ENCODE results near the gene LPO. TPM values are rescaled to one million over a fixed set of nuclear protein-coding genes. Genes with fewer than 3 reads are reported as not detected.

LPO gene
- total RNA-seq, 1 donor from 2014 or later, result not detected

- no peak overlapping the region for H3K4me3 ChIP-seq
- TF ChIP-seq, protein P1, sequence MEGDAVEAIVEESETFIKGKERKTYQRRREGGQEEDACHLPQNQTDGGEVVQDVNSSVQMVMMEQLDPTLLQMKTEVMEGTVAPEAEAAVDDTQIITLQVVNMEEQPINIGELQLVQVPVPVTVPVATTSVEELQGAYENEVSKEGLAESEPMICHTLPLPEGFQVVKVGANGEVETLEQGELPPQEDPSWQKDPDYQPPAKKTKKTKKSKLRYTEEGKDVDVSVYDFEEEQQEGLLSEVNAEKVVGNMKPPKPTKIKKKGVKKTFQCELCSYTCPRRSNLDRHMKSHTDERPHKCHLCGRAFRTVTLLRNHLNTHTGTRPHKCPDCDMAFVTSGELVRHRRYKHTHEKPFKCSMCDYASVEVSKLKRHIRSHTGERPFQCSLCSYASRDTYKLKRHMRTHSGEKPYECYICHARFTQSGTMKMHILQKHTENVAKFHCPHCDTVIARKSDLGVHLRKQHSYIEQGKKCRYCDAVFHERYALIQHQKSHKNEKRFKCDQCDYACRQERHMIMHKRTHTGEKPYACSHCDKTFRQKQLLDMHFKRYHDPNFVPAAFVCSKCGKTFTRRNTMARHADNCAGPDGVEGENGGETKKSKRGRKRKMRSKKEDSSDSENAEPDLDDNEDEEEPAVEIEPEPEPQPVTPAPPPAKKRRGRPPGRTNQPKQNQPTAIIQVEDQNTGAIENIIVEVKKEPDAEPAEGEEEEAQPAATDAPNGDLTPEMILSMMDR (IDR thresholded peaks at IDR 0.05), result no peak
- DNase-seq, result no peak
- no peak overlapping the region for H3K27ac ChIP-seq
- no peaks in the 10 kb centered on the region for H3K36me3 ChIP-seq
- peaks cover 2% of the 10 kb centered on the region for H3K27me3 ChIP-seq
- intact Hi-C loops (cut with DNase I), result no loop called here
- no peak for ATAC-seq
- no peaks in the 10 kb centered on the region for H3K9me3 ChIP-seq
- H3K4me1 ChIP-seq, result no peaks in the 10 kb centered on the region
Observed at GRCh38 chr17:58271216-58271931, 33.0 kb downstream of the LPO start.

GRCh38 chr17:58272367-58273280, 34.2 kb downstream of the LPO start:
- DNase-seq (no peak), ATAC-seq (no peak)
- Histone ChIP-seq H3K27me3 (no peaks in the 10 kb centered on the region), H3K9me3 (no peaks in the 10 kb centered on the region), H3K4me3 (no peak overlapping the region), H3K36me3 (no peaks in the 10 kb centered on the region), H3K27ac (no peak overlapping the region), H3K4me1 (no peaks in the 10 kb centered on the region)
- intact Hi-C loops (cut with DNase I), result no loop called here
- TF ChIP-seq, protein P1 (IDR thresholded peaks at IDR 0.05), result no peak

GRCh38 chr17:58273453-58274104, 35.2 kb downstream of the LPO start:
- TF ChIP-seq, protein P1 (IDR thresholded peaks at IDR 0.05), result no peak
- H3K9me3 ChIP-seq, result no peaks in the 10 kb centered on the region
- no peaks in the 10 kb centered on the region for H3K27me3 ChIP-seq
- intact Hi-C loops (cut with DNase I), result no loop called here
- ATAC-seq, result no peak
- H3K27ac ChIP-seq, result no peak overlapping the region
- H3K4me3 ChIP-seq, result no peak overlapping the region
- DNase-seq, result no peak
- H3K4me1 ChIP-seq, result no peaks in the 10 kb centered on the region
- no peaks in the 10 kb centered on the region for H3K36me3 ChIP-seq

GRCh38 chr17:58275417-58275816, 37.0 kb downstream of the LPO start:
- DNase-seq (no peak), ATAC-seq (no peak)
- intact Hi-C loops (cut with DNase I), result no loop called here
- Histone ChIP-seq H3K4me1 (no peaks in the 10 kb centered on the region), H3K36me3 (no peaks in the 10 kb centered on the region), H3K4me3 (no peak overlapping the region), H3K27ac (no peak overlapping the region), H3K27me3 (no peaks in the 10 kb centered on the region), H3K9me3 (no peaks in the 10 kb centered on the region)
- TF ChIP-seq, protein P1 (IDR thresholded peaks at IDR 0.05), result no peak

DNA sequence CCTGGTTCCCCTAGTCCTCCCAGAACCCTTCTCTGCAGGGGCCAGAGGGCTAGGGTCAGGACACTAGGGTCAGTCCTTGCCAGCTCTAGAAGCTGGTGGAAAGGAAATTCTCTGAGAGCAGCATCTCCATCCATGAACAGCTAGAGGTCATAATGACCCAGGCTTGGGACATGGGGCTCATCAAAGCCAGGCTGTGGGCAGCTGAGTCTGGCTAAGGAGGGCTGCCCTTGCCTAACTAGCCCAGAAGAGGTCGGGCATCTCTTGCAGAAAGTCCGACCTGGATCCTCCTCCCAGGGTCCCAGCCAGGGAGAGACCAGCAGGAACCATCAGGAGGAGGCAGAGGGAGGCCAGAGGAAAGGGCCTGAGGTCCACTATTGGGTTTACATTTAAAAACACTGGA, 38.0 kb downstream of the LPO start:
- ATAC-seq, result no peak
- DNase-seq, result no peak

More for the DNA sequence above, 38.0 kb downstream of the LPO start:
- no peaks in the 10 kb centered on the region for H3K27me3 ChIP-seq
- H3K9me3 ChIP-seq, result no peaks in the 10 kb centered on the region
- H3K27ac ChIP-seq, result no peak overlapping the region
- H3K4me3 ChIP-seq, result no peak overlapping the region
- TF ChIP-seq, protein P1 (IDR thresholded peaks at IDR 0.05), result no peak
- H3K4me1 ChIP-seq, result no peaks in the 10 kb centered on the region
- H3K36me3 ChIP-seq, result no peaks in the 10 kb centered on the region
- intact Hi-C loops (cut with DNase I), result no loop called here

Data from upper lobe of right lung (tissue), 1 donor.